Stimulated activated memory B cell treated with anti-CD40 and anti-IgM and Interleukin-4, amounts not matched to agents 10 μg/mL and 1 μg/mL and 100 μg/mL, for 72 hours (primary cell): ENCODE data around the gene KCNK5.

ENCODE experiments used
- ATAC-seq: fragments of 150-1000 bp; cut with Tn5 transposase; 2 replicates; pipeline ENCODE4 v1.10.0; 2021
- H3K27ac Mint-ChIP-seq: one replicate; pipeline ENCODE4 v1.8.0; 2022; ENCODE audit warnings: mild to moderate bottlenecking, mixed read lengths
- H3K27me3 Mint-ChIP-seq: one replicate; pipeline ENCODE4 v1.8.0; 2022; ENCODE audit warnings: mixed read lengths
- H3K36me3 Mint-ChIP-seq: one replicate; pipeline ENCODE4 v1.8.0; 2022; ENCODE audit warnings: mixed read lengths
- H3K4me1 Mint-ChIP-seq: one replicate; pipeline ENCODE4 v1.8.0; 2022; ENCODE audit warnings: mixed read lengths
- H3K4me3 Mint-ChIP-seq: one replicate; pipeline ENCODE4 v1.8.0; 2022; ENCODE audit warnings: mild to moderate bottlenecking, moderate library complexity, mixed read lengths
- H3K9me3 Mint-ChIP-seq: one replicate; pipeline ENCODE4 v1.8.0; 2022; ENCODE audit warnings: mixed read lengths

The KCNK5 gene

GRCh38 chr6:39167866-39168625, 61.2 kb downstream of the KCNK5 start:
- peaks cover 9% of the 10 kb centered on the region for H3K4me1 Mint-ChIP-seq
- H3K9me3 Mint-ChIP-seq, result no peaks in the 10 kb centered on the region
- H3K4me3 Mint-ChIP-seq, result no peak overlapping the region
- peaks cover 22% of the 10 kb centered on the region for H3K27me3 Mint-ChIP-seq
- no peaks in the 10 kb centered on the region for H3K36me3 Mint-ChIP-seq
- no peak for ATAC-seq
- no peak overlapping the region for H3K27ac Mint-ChIP-seq

GRCh38 chr6:39167321-39167720, 62.0 kb downstream of the KCNK5 start:
- no peak overlapping the region for H3K27ac Mint-ChIP-seq
- no peaks in the 10 kb centered on the region for H3K9me3 Mint-ChIP-seq
- ATAC-seq, result no peak
- H3K27me3 Mint-ChIP-seq, result peaks cover 15% of the 10 kb centered on the region
- H3K4me3 Mint-ChIP-seq, result no peak overlapping the region
- H3K36me3 Mint-ChIP-seq, result no peaks in the 10 kb centered on the region
- H3K4me1 Mint-ChIP-seq, result peaks cover 9% of the 10 kb centered on the region

- no peaks in the 10 kb centered on the region for H3K9me3 Mint-ChIP-seq
- no peak overlapping the region for H3K4me3 Mint-ChIP-seq
- no peaks in the 10 kb centered on the region for H3K36me3 Mint-ChIP-seq
- no peak for ATAC-seq
- peaks cover 12% of the 10 kb centered on the region for H3K27me3 Mint-ChIP-seq
- peaks cover 9% of the 10 kb centered on the region for H3K4me1 Mint-ChIP-seq
- no peak overlapping the region for H3K27ac Mint-ChIP-seq
These were observed 62.4 kb downstream of the KCNK5 start for GRCh38 chr6:39166912-39167290.

DNA sequence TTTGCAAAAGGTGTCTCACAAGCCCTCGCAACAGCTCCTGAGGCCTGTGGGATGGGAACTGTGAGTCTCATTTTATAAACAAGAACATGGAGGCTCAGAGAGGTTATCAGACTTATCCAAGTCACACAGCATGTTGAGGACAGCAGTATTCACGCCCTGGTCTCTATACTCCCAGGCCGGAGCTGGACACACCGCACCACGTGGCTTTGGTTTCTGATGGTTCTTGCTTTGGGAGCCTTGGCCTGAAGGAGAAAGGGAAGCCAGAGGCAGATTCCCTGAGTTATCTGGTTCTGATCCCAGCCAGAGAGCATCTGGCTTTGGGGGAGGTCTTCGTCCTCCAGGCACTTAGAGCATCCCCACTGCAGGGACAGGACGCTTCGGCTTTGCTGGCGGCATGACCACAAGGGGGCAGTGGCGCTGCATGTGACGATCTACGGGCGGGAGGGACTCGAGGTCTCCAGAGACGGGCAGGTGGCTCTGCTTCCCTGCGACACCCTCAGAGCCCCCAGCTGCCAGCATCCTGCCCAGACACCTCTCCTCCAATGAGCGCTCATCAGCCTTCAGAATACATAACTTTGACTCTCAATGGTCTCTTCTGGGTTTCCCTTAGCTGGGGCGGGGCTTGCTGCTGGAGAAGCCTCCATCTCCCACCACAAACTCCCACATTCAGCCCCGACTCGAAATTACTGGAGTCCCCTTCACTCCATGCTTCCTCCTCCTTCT, 62.9 kb downstream of the KCNK5 start:
- H3K4me3 Mint-ChIP-seq, result no peak overlapping the region
- H3K27me3 Mint-ChIP-seq, result peaks cover 12% of the 10 kb centered on the region
- no peaks in the 10 kb centered on the region for H3K9me3 Mint-ChIP-seq
- H3K36me3 Mint-ChIP-seq, result no peaks in the 10 kb centered on the region
- H3K4me1 Mint-ChIP-seq, result peaks cover 9% of the 10 kb centered on the region
- peak; percentile 78 for ATAC-seq
- H3K27ac Mint-ChIP-seq, result no peak overlapping the region

GRCh38 chr6:39157511-39157910, 71.8 kb downstream of the KCNK5 start:
- Mint-ChIP-seq H3K9me3 (peaks cover 3% of the 10 kb centered on the region), H3K4me3 (no peak overlapping the region), H3K27me3 (peaks cover 43% of the 10 kb centered on the region), H3K27ac (no peak overlapping the region), H3K4me1 (peaks cover 8% of the 10 kb centered on the region), H3K36me3 (no peaks in the 10 kb centered on the region)
- ATAC-seq, result no peak

- ATAC-seq, result no peak
- Mint-ChIP-seq H3K36me3 (no peaks in the 10 kb centered on the region), H3K4me1 (peaks cover 14% of the 10 kb centered on the region), H3K4me3 (no peak overlapping the region), H3K27ac (no peak overlapping the region), H3K27me3 (peaks cover 50% of the 10 kb centered on the region), H3K9me3 (peaks cover 3% of the 10 kb centered on the region)
These were observed 72.5 kb downstream of the KCNK5 start for GRCh38 chr6:39156801-39157200.

DNA sequence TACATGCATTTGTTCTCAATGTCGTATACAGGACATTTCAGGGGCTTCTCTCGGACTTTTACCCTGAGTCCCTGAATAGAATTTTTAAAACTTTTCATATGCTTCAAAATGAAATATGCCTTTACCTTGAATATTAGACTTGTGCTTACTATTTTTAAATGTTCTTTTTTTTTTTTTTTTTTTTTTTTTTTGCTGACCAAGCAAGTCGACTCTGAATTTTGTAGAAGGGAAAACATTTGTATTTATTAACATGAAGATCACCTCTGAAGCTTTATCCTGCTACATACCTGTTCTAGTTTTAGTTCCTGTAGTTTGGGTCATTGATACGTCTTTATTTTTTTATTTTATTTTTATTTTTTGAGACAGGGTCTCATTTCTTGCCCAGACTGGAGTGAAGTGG, 74.6 kb downstream of the KCNK5 start:
- H3K36me3 Mint-ChIP-seq, result no peaks in the 10 kb centered on the region
- no peak overlapping the region for H3K27ac Mint-ChIP-seq
- no peak overlapping the region for H3K4me3 Mint-ChIP-seq
- peaks cover 64% of the 10 kb centered on the region for H3K27me3 Mint-ChIP-seq
- H3K4me1 Mint-ChIP-seq, result peaks cover 14% of the 10 kb centered on the region
- no peak for ATAC-seq
- peaks cover 3% of the 10 kb centered on the region for H3K9me3 Mint-ChIP-seq

DNA sequence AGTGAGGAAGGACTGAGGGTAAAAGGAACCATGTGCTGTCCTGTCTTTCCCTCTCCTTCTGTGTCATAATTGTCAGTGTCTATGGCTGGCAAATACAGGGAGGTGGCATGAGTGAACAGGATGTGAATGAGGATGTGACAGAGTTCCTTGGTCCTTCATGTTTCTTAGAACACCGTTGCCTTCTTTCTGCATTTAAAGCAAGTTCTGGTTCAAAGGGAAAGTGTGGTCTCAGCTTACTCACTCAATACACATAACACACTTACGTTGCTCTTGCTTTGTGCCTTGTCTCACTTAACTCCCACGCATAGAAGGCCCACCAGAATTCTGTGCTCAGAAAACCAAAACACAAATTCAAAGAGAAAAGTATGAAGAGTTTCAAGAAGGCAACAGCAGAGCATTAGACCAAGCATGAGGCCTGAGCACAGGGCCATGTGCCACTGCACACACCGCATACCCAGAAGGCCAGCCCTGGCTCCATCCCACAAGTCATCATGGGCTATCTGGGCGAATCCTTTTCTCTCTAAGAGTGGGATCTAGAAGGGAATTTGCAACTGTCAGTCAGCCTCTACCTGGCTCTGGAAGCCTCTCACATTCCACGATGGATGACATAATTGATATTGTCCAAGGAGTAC, 75.4 kb downstream of the KCNK5 start:
- H3K27ac Mint-ChIP-seq, result no peak overlapping the region
- H3K4me3 Mint-ChIP-seq, result no peak overlapping the region

GRCh38 chr6:39152262-39152661, 77.0 kb downstream of the KCNK5 start:
- peaks cover 71% of the 10 kb centered on the region for H3K27me3 Mint-ChIP-seq
- no peaks in the 10 kb centered on the region for H3K9me3 Mint-ChIP-seq
- H3K27ac Mint-ChIP-seq, result no peak overlapping the region
- H3K4me1 Mint-ChIP-seq, result peaks cover 14% of the 10 kb centered on the region
- peak; percentile 27 for ATAC-seq
- H3K4me3 Mint-ChIP-seq, result no peak overlapping the region
- no peaks in the 10 kb centered on the region for H3K36me3 Mint-ChIP-seq

More for the DNA sequence above, 75.4 kb downstream of the KCNK5 start:
- Mint-ChIP-seq H3K36me3 (no peaks in the 10 kb centered on the region), H3K4me1 (peaks cover 14% of the 10 kb centered on the region), H3K9me3 (no peaks in the 10 kb centered on the region), H3K27me3 (peaks cover 71% of the 10 kb centered on the region)
- ATAC-seq, result peak; percentile 39

- ATAC-seq, result no peak
- Mint-ChIP-seq H3K9me3 (no peaks in the 10 kb centered on the region), H3K27me3 (peaks cover 73% of the 10 kb centered on the region), H3K4me3 (no peak overlapping the region), H3K27ac (no peak overlapping the region), H3K4me1 (peaks cover 14% of the 10 kb centered on the region), H3K36me3 (no peaks in the 10 kb centered on the region)
These were observed 78.1 kb downstream of the KCNK5 start for GRCh38 chr6:39151211-39151610.

- H3K27ac Mint-ChIP-seq, result no peak overlapping the region
- no peaks in the 10 kb centered on the region for H3K36me3 Mint-ChIP-seq
- no peak overlapping the region for H3K4me3 Mint-ChIP-seq
- H3K4me1 Mint-ChIP-seq, result no peaks in the 10 kb centered on the region
- no peak for ATAC-seq
- no peaks in the 10 kb centered on the region for H3K9me3 Mint-ChIP-seq
- H3K27me3 Mint-ChIP-seq, result peaks cover 42% of the 10 kb centered on the region
These were observed 84.6 kb downstream of the KCNK5 start for GRCh38 chr6:39144481-39145173.

GRCh38 chr6:39143238-39143930, 85.9 kb downstream of the KCNK5 start:
- Mint-ChIP-seq H3K4me1 (no peaks in the 10 kb centered on the region), H3K4me3 (no peak overlapping the region), H3K27me3 (peaks cover 33% of the 10 kb centered on the region), H3K36me3 (no peaks in the 10 kb centered on the region), H3K9me3 (no peaks in the 10 kb centered on the region), H3K27ac (no peak overlapping the region)
- no peak for ATAC-seq

DNA sequence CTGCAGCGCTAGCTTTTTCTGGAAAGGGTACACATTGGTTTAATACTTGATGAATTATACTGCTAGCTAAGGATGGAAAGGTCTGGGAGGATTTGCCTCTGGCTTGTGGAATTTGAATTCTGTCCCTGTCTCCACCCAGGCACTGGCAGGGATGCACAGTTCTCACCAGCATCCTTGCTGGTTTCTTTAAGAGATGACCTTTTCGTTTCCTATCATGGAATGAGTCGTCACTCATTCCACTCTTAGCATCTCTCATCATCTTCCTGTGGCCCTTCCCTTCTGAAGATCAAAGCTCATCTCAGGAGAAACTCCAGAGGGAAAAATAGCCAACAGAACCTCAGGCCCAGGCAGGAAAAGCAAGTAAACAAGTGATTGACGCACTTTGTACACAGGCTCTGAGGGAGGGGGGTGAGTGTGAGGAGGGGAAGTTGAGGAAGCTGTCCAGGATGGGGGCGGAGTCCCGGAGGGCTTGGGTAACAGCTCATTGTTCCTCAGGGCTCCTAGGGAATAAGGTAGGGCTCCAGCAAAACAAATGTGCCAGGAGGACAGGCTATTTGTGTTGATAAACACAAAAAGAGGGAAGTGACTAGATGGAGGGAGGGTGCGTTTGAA, 88.6 kb downstream of the KCNK5 start:
- Mint-ChIP-seq H3K27me3 (peaks cover 19% of the 10 kb centered on the region), H3K27ac (no peak overlapping the region)

More for the DNA sequence above, 88.6 kb downstream of the KCNK5 start:
- Mint-ChIP-seq H3K4me3 (no peak overlapping the region), H3K4me1 (no peaks in the 10 kb centered on the region), H3K36me3 (no peaks in the 10 kb centered on the region), H3K9me3 (no peaks in the 10 kb centered on the region)
- ATAC-seq, result no peak
